Uterus (tissue), 2 donors: Measurements from ENCODE around the gene OTOP2.

ENCODE experiments used
- CTCF ChIP-seq, 4 experiments: fragments of 200-600 bp in 2 of 4; fragments of 450-650 bp in 2 of 4; sonication (generic) in 2 of 4; IDR thresholded peaks; one replicate each; pipeline ENCODE4 v1.5.1; 2016 to 2019; ENCODE audit warnings: antibody characterized with exemption in 4 of 4, mild to moderate bottlenecking in 2 of 4, moderate library complexity in 1 of 4
- POLR2A ChIP-seq, 2 donors: fragments of 450-650 bp; IDR thresholded peaks; one replicate each; pipeline ENCODE4 v1.6.1; 2016; ENCODE audit warnings: antibody characterized with exemption in 2 of 2, mild to moderate bottlenecking in 1 of 2, moderate library complexity in 1 of 2

GRCh38 chr17:74916136-74916850, 7.8 kb upstream of the OTOP2 start:
- TF ChIP-seq CTCF (IDR thresholded peaks at IDR 0.05) (no peak), POLR2A (IDR thresholded peaks at IDR 0.05) (no peak)
